GM21723 (cell line): ENCODE results near the gene CSMD2.

Source experiments
- ATAC-seq: cut with Tn5 transposase; IDR thresholded peaks from one replicate; pipeline ENCODE4 v1.9.1; 2021; ENCODE audit warnings: mild to moderate bottlenecking, moderate library complexity; ENCODE audit not compliant: unreplicated experiment

The CSMD2 gene

DNA sequence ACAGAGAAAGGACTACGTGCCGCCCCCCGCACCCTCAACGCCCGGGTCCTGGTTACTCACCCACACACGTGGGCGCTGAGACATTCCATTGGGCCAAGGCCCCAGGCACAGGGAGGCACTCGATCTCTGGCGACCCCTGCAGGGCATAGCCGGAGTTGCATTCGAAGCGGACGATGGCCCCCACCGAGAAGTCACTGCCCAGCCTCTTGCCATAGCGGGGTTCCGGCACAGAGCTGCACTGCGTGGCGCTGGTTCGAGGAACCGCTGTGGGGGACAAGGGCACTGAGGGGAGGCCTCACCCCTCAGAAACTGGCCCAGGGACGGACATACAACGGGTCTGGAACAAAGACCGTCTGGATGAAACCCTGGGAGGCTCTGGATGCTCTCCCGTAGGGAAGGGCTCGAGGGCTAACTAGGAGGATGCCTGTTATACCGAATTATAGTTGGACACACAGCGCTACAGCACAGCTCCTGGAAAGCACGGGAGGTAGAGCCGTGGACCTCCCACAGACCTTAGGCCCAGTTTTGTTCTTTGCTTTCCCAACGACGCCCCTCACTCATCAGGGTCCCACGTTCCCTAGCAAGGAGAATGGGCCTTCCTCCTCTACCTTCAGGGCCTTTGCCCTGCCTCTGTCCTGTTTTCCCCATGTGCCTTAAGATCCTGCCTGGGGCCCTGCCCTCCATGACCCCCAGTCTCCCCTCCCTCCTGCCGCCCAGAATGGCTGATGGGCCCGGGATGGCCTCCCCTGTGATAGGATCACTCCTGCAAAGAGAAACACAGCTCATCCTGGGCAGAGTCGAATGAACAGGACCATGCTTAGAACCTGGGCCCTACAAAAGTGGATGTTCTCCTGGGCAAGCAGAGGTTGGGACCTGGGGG is 539.8 kb downstream of the CSMD2 start:
- no peak for ATAC-seq

DNA sequence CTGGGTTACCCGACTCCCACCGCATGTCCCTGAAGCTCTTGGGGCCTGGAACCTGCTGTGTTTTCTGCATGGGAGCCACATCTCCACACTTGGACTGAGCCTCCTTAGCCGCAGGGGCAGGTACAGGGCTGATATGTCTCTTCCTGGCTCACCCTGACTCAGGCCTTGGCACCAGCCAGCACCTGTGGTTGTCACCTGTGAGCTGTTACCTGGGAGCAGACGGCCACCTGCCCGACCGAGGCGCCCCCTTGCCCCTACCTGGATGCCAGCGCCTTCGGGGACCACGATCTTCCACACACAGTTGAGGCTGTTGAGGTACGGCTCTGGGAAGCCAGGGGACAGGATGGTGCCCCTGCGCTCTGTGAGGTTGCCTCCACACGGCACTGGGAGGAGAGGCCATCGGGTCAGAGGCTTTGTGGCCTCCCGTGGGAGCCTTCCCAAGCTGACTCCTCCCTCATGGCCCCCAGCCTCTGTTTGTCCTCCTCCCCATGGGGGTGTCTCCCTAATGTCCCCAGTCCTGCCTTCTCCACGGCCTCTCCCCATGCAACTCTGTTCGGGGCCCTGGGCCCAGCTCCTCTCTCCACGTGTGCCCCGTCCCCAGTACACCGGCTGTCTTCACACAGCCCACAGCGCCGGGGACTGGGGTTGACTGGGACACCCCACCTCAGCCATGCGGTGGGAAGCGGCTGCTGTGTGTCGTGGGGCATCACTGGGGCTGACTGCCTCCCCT is 540.6 kb downstream of the CSMD2 start:
- no peak for ATAC-seq

GRCh38 chr1:33623811-33624210 is 541.2 kb downstream of the CSMD2 start:
- ATAC-seq = no peak

GRCh38 chr1:33622757-33623156 is 542.3 kb downstream of the CSMD2 start:
- ATAC-seq = no peak

DNA sequence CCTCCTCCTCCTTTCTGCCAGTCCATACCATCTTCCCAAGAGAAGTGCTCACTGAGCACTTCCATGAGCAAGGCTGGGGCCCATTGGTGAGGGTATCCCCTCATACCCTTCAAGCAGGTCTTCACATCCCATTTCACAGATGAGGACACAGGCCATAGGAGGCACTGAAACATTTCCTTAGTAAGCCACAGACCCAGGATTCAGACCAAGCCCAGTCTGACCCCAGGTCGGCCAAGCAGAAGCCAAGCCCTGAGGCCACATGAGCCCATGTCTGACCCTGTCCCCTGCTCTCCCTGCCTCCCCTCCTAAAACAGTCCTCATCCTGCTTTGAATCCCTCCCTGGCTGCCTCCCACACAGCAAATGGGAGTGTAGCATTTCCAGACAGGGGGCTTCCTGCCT is 546.4 kb downstream of the CSMD2 start:
- ATAC-seq = no peak

- no peak for ATAC-seq
Observed at GRCh38 chr1:33617451-33617850, 547.6 kb downstream of the CSMD2 start.

DNA sequence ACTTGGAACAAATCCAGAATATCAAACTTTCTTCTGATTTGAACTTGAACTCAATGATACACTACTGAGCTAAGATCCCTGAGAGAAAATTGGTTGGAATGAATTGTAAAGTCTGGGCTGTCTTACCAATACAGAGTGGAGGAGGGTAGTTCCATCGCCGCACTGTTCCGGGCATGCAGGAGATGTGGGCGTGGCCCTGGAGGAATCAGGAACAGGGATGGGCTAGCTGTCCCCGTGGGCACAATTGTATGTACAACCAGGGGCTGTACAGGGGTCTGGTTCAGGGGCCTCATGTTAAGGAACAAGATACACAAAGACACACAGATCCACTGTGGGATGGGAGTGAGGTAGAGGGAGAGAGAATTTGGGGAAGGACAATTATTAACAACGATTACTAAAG is 548.2 kb downstream of the CSMD2 start:
- ATAC-seq = no peak

GRCh38 chr1:33615546-33615945 is 549.5 kb downstream of the CSMD2 start:
- ATAC-seq = no peak

- no peak for ATAC-seq
Observed at GRCh38 chr1:33610864-33611455, 554.1 kb downstream of the CSMD2 start.

- ATAC-seq = no peak
Observed at GRCh38 chr1:33610391-33610790, 554.6 kb downstream of the CSMD2 start.

DNA sequence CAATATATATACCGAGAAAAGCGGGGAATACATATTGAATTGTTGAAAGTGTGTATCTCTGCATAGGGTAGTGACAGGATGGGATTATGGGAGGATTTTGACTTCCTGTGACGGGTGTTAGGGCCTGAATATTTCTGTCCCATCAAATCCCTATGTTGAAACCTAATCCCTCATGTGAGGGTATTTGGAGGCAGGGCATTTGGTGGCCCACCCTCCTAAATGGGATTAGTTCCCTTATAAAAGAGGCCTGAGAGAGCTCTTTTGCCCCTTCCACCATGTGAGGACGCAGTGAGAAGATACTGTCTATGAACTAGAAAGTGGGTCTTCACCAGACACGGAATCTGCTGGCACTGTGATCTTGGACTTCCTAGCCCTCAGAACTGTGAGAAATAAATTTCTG is 555.3 kb downstream of the CSMD2 start:
- no peak for ATAC-seq

GRCh38 chr1:33608825-33609400 is 556.1 kb downstream of the CSMD2 start:
- ATAC-seq = no peak

DNA sequence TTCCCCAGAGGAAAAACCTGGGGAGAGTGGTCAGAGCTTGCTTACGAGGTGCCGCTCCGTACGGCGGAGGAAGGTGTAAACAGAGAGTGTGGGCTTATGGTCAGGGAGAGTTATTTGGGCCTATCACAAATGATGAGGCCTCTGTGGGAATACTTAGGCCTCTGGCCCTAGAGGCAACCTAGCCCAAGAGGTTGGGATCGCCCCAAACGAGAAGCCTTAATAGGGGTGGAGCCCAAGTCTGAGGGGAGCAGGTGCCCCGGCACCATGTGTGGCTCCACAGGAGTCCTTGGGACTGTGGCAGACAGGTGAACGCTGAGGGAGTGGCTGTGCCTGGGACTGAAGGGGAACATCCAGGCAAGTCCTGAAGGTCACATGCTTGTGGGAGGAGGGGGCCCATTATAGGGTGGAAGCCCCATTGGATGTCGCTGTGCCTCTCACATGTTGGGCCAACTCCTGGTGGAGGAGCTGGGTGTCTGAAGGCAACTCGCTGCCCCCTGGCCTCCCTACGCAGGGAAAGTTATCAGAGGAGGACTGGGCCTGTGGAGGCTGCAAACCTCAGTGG is 557.5 kb downstream of the CSMD2 start:
- no peak for ATAC-seq

DNA sequence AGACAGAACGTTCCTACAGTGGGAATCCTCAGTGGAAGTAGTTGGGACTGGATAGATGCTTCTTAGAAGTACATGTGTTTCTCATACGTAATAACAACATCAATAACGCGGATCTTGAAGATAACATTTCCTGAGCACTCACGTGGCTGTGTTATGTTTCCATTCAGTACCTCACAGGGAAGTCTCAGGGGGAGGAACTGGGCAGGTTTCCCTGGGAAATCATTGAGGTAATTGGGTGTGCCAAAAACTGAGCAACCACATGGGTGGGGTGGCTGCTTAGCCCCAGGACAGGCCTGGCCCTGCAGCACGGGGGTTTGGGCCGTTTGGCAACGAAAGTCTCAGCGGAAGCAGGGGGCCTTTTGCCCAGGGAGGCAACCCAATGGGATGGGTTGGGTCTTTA is 558.8 kb downstream of the CSMD2 start:
- ATAC-seq = no peak

DNA sequence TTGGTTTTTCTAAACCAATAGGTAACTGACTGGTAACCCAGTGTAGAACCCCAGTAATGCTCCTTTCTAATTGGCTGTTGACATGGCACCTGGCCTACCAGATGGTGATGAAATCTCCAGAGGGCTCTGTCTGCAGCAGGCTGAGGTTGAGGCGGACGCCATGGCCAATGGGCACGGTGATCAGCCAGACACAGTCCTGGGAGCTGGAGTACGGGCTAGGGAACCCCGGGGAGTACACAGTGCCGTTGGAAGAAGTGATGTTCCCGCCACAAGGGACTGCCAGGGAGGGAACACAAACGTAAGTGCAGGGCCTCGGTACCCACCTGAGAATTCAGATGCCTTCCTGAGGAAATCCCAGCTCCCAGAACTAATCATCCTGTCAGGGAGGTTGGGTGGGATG is 562.8 kb downstream of the CSMD2 start:
- no peak for ATAC-seq

- no peak for ATAC-seq
Observed at GRCh38 chr1:33601751-33602150, 563.3 kb downstream of the CSMD2 start.

DNA sequence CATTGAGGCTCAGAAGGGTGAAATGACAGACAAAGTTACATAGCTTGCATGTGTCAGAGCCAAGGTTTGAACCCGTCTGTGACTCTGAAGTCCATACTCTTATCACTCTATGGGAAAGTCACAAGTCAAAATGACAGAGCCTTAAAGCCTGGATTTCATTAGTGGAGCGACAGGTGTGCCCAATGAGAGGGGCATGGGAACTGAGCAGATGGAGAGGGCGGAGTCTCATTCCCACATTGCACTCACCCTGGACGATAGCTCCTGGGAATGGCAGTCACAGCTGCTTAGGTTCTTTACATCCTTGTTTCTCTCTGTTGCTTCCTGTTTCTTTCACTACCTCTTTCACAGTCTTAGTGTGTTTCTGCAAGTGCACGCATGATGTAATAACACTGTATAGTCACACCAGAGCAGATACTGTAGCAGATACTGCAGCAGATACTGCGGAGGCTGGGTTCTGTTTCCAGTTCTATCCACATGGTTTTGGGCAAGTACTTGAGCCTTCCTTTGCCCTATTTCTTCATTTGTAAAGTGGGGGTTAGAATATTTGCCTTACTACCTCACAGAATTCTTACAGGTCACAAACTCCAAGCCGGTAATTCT is 565.4 kb downstream of the CSMD2 start:
- ATAC-seq = no peak

- no peak for ATAC-seq
Observed at GRCh38 chr1:33588726-33589125, 576.3 kb downstream of the CSMD2 start.

DNA sequence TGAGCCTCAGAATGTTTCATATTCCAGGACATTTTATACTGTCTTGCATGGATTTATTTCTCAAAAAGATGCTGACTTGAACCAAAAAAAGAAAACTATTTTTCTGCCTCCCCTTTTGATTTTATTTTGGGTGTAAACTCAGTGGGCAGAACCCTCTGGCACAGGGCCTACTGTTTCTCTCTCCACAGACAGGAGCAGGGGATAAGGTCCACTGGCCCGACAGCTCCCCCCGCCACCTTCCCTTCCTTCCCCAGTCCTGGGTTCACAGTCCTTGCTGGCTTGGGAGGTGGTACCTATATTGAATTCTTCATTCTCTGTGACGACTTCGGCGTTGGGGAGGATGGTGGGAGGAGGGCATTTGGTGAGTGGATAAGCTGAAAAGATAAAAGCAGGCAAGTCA is 578.2 kb downstream of the CSMD2 start:
- ATAC-seq = no peak

DNA sequence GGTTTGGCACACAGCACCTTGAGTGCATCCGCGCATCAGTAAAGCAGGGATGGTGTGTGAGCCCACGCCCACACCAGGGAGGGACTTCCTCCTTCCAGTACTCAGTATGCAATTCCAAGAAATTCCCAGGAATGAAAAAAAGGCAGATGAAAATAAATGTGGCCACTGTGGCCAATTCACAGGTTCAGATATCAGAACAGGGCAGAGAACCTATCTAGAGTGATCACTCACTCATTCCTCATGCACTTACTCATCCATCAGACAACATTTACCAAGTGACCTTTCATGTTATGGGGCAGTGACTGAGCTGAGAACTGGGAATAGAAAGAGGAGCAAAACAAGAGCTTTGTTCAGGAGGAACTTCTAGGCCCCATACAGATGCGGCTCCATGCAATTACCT is 578.9 kb downstream of the CSMD2 start:
- ATAC-seq = no peak

- no peak for ATAC-seq
Observed at GRCh38 chr1:33583567-33583966, 581.5 kb downstream of the CSMD2 start.
